Heart left ventricle (tissue), 16 donors: Measurements from ENCODE around the gene COPS6. TPM values are rescaled to one million over a fixed set of nuclear protein-coding genes. Genes with fewer than 3 reads are reported as not detected.
A peak's percentile ranks its signal among the peaks of the same experiment; 100 is the strongest.

ENCODE experiments used
- ATAC-seq, 4 donors: fragments of 200-7000 bp; cut with Tn5 transposase; one replicate each; pipeline ENCODE4 v1.9.1; 2020 to 2022; ENCODE audit warnings: moderate library complexity in 4 of 4, mild to moderate bottlenecking in 3 of 4, moderate number of reproducible peaks in 1 of 4
- DNase-seq, 5 donors: peaks; one replicate each; pipeline ENCODE4 v3.0.0-alpha.2; 2020
- H3K27ac ChIP-seq, 12 donors: fragments of 200-600 bp; sonication (generic) in 4 of 12; one replicate each; pipeline versions ENCODE4 v1.5.0 to v1.8.0; 2016 to 2022; ENCODE audit warnings: mild to moderate bottlenecking in 2 of 12
- H3K27me3 ChIP-seq, 9 donors: fragments of 200-600 bp; sonication (generic) in 2 of 9; one replicate each; pipeline versions ENCODE4 v1.5.1 to v1.8.0; 2016 to 2022; ENCODE audit warnings: mild to moderate bottlenecking in 3 of 9
- H3K36me3 ChIP-seq, 9 donors: fragments of 200-600 bp; sonication (generic) in 2 of 9; one replicate each; pipeline versions ENCODE4 v1.5.0 to v1.8.0; 2018 to 2022; ENCODE audit warnings: mild to moderate bottlenecking in 2 of 9
- H3K4me1 ChIP-seq, 12 donors: fragments of 200-600 bp; sonication (generic) in 4 of 12; one replicate each; pipeline versions ENCODE4 v1.5.0 to v1.8.0; 2016 to 2022; ENCODE audit warnings: mild to moderate bottlenecking in 3 of 12
- H3K4me3 ChIP-seq, 12 donors: fragments of 200-600 bp; sonication (generic) in 4 of 12; one replicate each; pipeline versions ENCODE4 v1.5.0 to v1.8.0; 2017 to 2022; ENCODE audit warnings: mild to moderate bottlenecking in 9 of 12, moderate library complexity in 4 of 12
- H3K9me3 ChIP-seq, 12 donors: fragments of 200-600 bp; sonication (generic) in 4 of 12; one replicate each; pipeline versions ENCODE4 v1.5.0 to v1.8.0; 2016 to 2022; ENCODE audit warnings: mild to moderate bottlenecking in 1 of 12
- POLR2A ChIP-seq, 2 donors: fragments of 450-650 bp; IDR thresholded peaks; one replicate each; pipeline ENCODE4 v1.6.1; 2017; ENCODE audit warnings: antibody characterized with exemption in 2 of 2, mild to moderate bottlenecking in 2 of 2, moderate library complexity in 2 of 2
- WGBS, 4 donors: extraction: QIAGEN DNeasy Blood & Tissue Kit in 2 of 4; methylation state at CpG; one replicate each; pipeline versions ENCODE4 v1.1.5 to v1.1.7; 2013 to 2018; 5-methylcytosine and 5-hydroxymethylcytosine counted together
- intact Hi-C, 10 donors: fragments of 100-400 bp; cut with DNase I; formaldehyde crosslinking; loops; one replicate each; pipeline versions ENCODE4 v1.11.1 to v1.14.2; 2022
- polyA plus RNA-seq, 2 donors: library from polyadenylated mRNA; stranded (reverse); fragments of 200-250 nt; gene quantifications; one replicate each; pipeline ENCODE4 v1.2.3, GENCODE V29; 2013
- total RNA-seq, 9 donors: library from RNA; depleted of rRNA in 2 of 9; stranded (reverse); fragments of >200 nt in 2 of 9; fragmentation: NEBNext Ultra II Directional in 3 of 9; extraction: Animal tissue kit (Norgen Biotek cat#: 25700) in 3 of 9; gene quantifications; one replicate each; pipeline versions ENCODE4 v1.1.0 to v1.2.4, GENCODE V29; 2016 to 2023
- TF ChIP-seq, protein P1 (sequence below), 12 donors: fragments of 200-600 bp; sonication (generic) in 4 of 12; IDR thresholded peaks; one replicate each; pipeline versions ENCODE4 v1.5.0 to v1.8.0; 2018 to 2022; ENCODE audit warnings: antibody characterized with exemption in 12 of 12, mild to moderate bottlenecking in 5 of 12
- donor health status: ischemic (EF 13 %, LVEDD 7.1; RV severe dilation, severe dysfunction).
- donor health status: healthy with polysubstance abuse.
- donor health status: DM: no; HTN: yes; CAD: no.
- donor health status: DM: no; HTN: no; CAD: no.
- donor health status: ischemic (EF 25% LVEDD 6.9; RV normal size, moderate dysfunction).
- donor health status: ischemic (EF 25% LVEDD 5.7; RV mildly dilated, moderate dysfunction).
- donor health status: healthy.
- donor health status: DM: yes; HTN: yes; CAD: no.
- donor health status: ischemic (EF 35%, LVEDD 5.7; RV mildly dilated, moderate dysfunction).
- donor health status: nonischemic (EF 11% LVEDD 7.7; RV severe dilation, severe dysfunction).
- donor health status: DM: yes; HTN: yes; CAD: no.
- donor health status: PGD.
- donor health status: ischemic (EF 29% LVEDD 5.4; RV normal size, mild dysfunction).
- donor health status: nonischemic (EF 23%, LVEDD 6.1; RV moderate dilation, normal function).

COPS6 gene
- total and polyA plus RNA-seq, 11 donors = 53.3 to 130 (median 109) TPM

DNA sequence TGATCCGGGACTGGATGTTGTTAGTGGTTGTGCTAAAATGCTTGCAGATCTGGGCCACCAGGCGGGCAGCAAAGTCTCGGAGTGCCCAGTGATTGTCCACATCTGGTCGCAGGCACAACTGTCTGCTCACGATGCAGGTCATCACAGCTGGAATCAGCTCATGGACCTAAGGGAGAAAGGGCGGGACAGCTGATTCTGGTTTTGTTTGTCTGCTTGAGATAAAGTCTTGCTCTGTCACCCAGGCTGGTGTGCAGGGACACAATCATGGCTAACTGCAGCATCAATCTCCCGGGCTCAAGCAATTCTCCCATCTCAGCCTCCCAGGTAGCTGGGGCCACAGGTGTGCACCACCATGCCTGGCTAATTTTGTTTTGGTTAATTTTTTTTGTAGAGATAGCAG is 22.4 kb downstream of the COPS6 start:
- WGBS, 4 donors = 90 to 95% (median 92%) methylated on average over 5 to 7 of the region's 7 CpGs
- Histone ChIP-seq H3K36me3 (peaks cover 0 to 89% (median 77%) of the 10 kb centered on the region in 9 donors), H3K9me3 (no peaks in the 10 kb centered on the region), H3K27ac (no peak overlapping the region), H3K27me3 (no peaks in the 10 kb centered on the region), H3K4me1 (no peaks in the 10 kb centered on the region), H3K4me3 (no peak overlapping the region)
- DNase-seq (no peak), ATAC-seq (no peak)
- intact Hi-C loops = no loop called here
- TF ChIP-seq, protein P1, sequence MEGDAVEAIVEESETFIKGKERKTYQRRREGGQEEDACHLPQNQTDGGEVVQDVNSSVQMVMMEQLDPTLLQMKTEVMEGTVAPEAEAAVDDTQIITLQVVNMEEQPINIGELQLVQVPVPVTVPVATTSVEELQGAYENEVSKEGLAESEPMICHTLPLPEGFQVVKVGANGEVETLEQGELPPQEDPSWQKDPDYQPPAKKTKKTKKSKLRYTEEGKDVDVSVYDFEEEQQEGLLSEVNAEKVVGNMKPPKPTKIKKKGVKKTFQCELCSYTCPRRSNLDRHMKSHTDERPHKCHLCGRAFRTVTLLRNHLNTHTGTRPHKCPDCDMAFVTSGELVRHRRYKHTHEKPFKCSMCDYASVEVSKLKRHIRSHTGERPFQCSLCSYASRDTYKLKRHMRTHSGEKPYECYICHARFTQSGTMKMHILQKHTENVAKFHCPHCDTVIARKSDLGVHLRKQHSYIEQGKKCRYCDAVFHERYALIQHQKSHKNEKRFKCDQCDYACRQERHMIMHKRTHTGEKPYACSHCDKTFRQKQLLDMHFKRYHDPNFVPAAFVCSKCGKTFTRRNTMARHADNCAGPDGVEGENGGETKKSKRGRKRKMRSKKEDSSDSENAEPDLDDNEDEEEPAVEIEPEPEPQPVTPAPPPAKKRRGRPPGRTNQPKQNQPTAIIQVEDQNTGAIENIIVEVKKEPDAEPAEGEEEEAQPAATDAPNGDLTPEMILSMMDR (IDR thresholded peaks at IDR 0.05) = no peak
- no peak for TF ChIP-seq POLR2A (IDR thresholded peaks at IDR 0.05)

DNA sequence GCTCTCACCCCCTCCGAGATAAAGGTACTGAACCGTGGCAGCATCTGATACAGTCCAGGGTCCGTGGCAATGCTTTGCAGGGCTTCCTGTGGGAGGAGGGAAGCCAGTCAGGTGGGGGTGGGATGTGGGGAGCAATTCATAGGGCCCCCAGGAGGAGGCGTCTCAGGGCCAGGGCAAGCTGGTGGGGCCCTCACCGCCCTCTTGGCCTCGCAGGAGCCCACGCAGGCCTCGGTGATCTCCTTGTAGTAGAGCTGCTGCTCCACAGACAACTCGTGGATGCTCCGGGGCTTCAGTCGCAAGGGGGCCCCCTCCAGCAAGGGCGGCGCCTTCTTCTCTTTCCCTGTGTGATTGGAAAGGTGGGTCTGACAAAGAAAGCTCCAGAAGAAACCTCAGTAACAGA is 23.1 kb downstream of the COPS6 start:
- TF ChIP-seq POLR2A (IDR thresholded peaks at IDR 0.05) = no peak
- TF ChIP-seq, protein P1 (IDR thresholded peaks at IDR 0.05) = no peak
- Histone ChIP-seq H3K36me3 (peaks cover 0 to 81% (median 70%) of the 10 kb centered on the region in 9 donors), H3K4me3 (no peak overlapping the region), H3K27ac (no peak overlapping the region), H3K9me3 (no peaks in the 10 kb centered on the region), H3K27me3 (no peaks in the 10 kb centered on the region), H3K4me1 (no peaks in the 10 kb centered on the region)
- DNase-seq = no peak
- no peak for ATAC-seq
- 86 to 90% (median 88%) methylated on average over 10 to 13 of the region's 13 CpGs for WGBS, 4 donors
- intact Hi-C loops = no loop called here

DNA sequence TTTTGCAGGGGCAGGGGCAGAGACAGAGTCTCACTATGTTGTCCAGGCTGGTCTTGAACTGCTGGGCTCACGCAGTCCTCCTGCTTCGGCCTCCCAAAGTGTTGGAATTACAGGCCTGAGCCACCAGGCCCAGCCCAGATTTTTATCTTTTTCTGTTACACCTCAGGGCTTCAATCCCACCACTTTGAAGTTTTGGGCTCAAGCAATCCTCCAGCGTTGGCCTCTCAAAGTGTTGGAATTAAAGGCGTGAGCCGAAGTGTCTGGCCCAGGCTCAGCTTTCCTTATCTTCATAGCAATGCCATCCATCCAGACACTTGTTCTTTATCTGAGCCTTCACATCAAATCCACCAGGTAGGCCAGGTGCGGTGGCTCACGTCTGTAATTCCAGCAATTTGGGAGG is 26.3 kb downstream of the COPS6 start:
- no peak for DNase-seq
- WGBS, 4 donors = 87 to 89% (median 89%) methylated on average over 7 of the region's 7 CpGs
- intact Hi-C loops = no loop called here

DNA sequence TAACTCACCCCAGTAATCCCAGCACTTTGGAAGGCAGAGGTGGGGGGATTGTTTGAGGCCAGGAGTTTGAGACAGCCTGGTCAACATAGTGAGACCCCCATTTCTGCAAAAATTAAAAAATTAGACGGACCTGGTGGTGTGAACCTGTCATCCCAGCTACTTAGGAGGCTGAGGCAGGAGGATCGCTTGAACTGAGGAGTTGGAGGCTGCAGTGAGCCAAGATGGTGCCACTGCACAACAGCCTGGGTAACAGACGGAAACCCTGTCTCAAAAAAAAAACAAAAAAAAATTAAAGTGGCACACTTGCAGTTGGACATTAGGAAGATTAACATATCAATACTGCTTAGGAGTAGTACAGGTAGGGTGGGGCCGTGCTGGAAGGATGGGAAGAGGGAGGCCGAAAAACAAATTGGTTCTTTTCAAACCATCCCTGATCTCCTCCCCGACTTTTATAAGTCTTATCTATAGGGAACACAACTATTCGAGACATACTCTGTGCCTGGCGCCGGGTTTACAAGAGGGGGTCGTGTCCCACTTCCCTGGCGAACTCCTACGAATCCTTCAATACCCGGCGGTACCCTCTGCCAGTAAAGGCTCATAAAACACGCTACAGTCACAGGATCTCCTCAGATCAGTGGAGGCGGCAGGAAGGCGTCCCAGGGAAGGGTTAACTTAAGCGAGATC is 29.8 kb downstream of the COPS6 start:
- ATAC-seq (no peak), DNase-seq (no peak)
- H3K9me3 ChIP-seq = no peaks in the 10 kb centered on the region
- 21 to 26% (median 24%) methylated on average over 18 of the region's 18 CpGs for WGBS, 4 donors
- intact Hi-C loops = loop anchor here in 3 of 10 donors (1.0 to 2.0 kb wide), 3 partner anchors 9 to 18 kb away; partner anchors contain the start of genes AP4M1 (in 3 of the 3) and MCM7 (in 3 of the 3)
- peaks cover 0 to 19% (median 5%) of the 10 kb centered on the region in 9 donors for H3K36me3 ChIP-seq
- TF ChIP-seq, protein P1 (IDR thresholded peaks at IDR 0.05) = no peak
- TF ChIP-seq POLR2A (IDR thresholded peaks at IDR 0.05) = no peak
- peaks cover 0 to 21% (median 16%) of the 10 kb centered on the region in 12 donors for H3K4me1 ChIP-seq
- peak overlapping the region in 9 of 12 donors; percentile 85 to 98 (median 89) for H3K27ac ChIP-seq
- H3K4me3 ChIP-seq = peak overlapping the region; percentile 22 to 89 (median 78)
- H3K27me3 ChIP-seq = no peaks in the 10 kb centered on the region

More for the DNA sequence above, 26.3 kb downstream of the COPS6 start:
- ATAC-seq = no peak
- no peaks in the 10 kb centered on the region for H3K9me3 ChIP-seq
- H3K27me3 ChIP-seq = no peaks in the 10 kb centered on the region
- H3K27ac ChIP-seq = no peak overlapping the region
- no peak for TF ChIP-seq POLR2A (IDR thresholded peaks at IDR 0.05)
- TF ChIP-seq, protein P1 (IDR thresholded peaks at IDR 0.05) = no peak
- H3K4me1 ChIP-seq = peaks cover 0 to 11% (median 8%) of the 10 kb centered on the region in 12 donors
- peaks cover 0 to 50% (median 40%) of the 10 kb centered on the region in 9 donors for H3K36me3 ChIP-seq
- no peak overlapping the region for H3K4me3 ChIP-seq
